Activated T-helper 1 cell treated with anti-CD3 and anti-CD28 coated beads, Interleukin-12 subunit alpha, Interleukin-12 subunit beta, Interleukin-2, Interleukin-4 antibody, amounts not matched to agents 30 ng/mL and 10 ng/mL and 1 ng/mL, durations not matched to agents 14 hours and 24 hours and 36 hours (primary cell): ENCODE data around the gene ZFAND2B. TPM values are rescaled to one million over a fixed set of nuclear protein-coding genes. Genes with fewer than 3 reads are reported as not detected.

Experiments
- DNase-seq: peaks from one replicate; pipeline ENCODE4 v3.0.0; 2021; ENCODE audit warnings: low spot score
- H3K27ac Mint-ChIP-seq: one replicate; pipeline ENCODE4 v1.8.0; 2021; ENCODE audit warnings: mild to moderate bottlenecking, mixed read lengths
- H3K27me3 Mint-ChIP-seq: one replicate; pipeline ENCODE4 v1.8.0; 2022; ENCODE audit warnings: mild to moderate bottlenecking, moderate library complexity, mixed read lengths; ENCODE audit not compliant: insufficient read depth
- H3K36me3 Mint-ChIP-seq: one replicate; pipeline ENCODE4 v1.8.0; 2021; ENCODE audit warnings: low read depth, mixed read lengths
- H3K4me1 Mint-ChIP-seq: one replicate; pipeline ENCODE4 v1.8.0; 2021; ENCODE audit warnings: low read depth, mixed read lengths
- H3K4me3 Mint-ChIP-seq: one replicate; pipeline ENCODE4 v1.8.0; 2021; ENCODE audit warnings: mild to moderate bottlenecking, moderate library complexity, mixed read lengths
- H3K9me3 Mint-ChIP-seq: one replicate; pipeline ENCODE4 v1.8.0; 2021; ENCODE audit warnings: mixed read lengths
- intact Hi-C: fragments of 100-400 bp; cut with micrococcal nuclease; formaldehyde crosslinking; loops from one replicate; pipeline ENCODE4 v1.15.1; 2024
- total RNA-seq: library from RNA; stranded (reverse); gene quantifications from 2 replicates; pipeline ENCODE4 v1.2.3, GENCODE V29; 2022

The ZFAND2B gene
- total RNA-seq, 1 donor from 2014 or later = 35.0 TPM

GRCh38 chr2:219225350-219225749, 18.8 kb downstream of the ZFAND2B start:
- intact Hi-C loops = no loop called here
- DNase-seq = no peak
- Mint-ChIP-seq H3K27ac (no peak overlapping the region), H3K9me3 (no peaks in the 10 kb centered on the region), H3K27me3 (no peaks in the 10 kb centered on the region), H3K4me1 (peaks cover 18% of the 10 kb centered on the region), H3K4me3 (no peak overlapping the region), H3K36me3 (peaks cover 46% of the 10 kb centered on the region)

DNA sequence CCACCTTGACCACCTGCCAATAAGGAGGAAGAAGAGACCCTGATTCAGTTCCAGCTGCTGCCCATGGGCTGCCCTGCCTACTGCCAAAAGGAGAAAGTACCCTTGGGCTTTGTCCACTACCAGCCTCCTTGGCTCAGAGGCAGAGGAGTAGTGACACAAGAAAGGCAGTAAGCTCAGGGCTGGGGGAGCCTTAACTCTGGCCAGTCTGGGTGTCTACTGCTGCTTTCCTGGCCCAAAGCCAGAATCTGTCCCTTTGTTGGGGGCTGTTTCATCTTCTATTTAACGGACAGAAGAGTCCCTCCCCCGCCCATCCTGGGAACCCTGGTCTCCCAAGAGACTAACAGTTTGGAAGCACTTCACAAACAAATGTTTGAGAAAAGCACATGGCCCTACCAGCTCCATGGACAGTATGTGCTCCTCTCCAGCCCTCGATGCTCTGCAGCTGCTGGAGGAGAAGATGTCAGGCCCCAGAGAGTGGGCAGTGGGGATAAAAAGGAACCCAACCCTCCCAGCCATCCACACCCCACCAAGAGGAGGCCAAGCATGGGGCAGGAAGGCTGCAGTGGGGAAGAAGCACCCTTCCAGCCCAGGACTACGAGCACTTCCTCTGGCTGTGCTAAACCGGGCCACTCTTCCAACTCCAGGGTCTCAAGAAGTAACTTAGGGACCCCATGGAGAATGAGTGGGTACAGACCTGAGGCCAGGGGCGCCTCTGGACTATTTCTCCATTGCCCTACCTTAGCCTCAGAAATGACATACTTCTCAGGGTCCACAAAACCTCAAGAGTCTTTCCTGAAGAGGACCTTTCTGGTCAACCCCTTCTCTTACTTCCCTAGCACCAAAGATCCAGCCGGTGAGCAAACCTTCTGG, 21.7 kb downstream of the ZFAND2B start:
- DNase-seq = no peak
- Mint-ChIP-seq H3K27ac (peak overlapping the region; percentile 68), H3K4me1 (peaks cover 37% of the 10 kb centered on the region), H3K27me3 (no peaks in the 10 kb centered on the region), H3K36me3 (peaks cover 42% of the 10 kb centered on the region), H3K4me3 (peak overlapping the region; percentile 89), H3K9me3 (no peaks in the 10 kb centered on the region)
- intact Hi-C loops = loop anchor here (2.0 kb wide), 1 partner anchor 569 kb away; the partner anchor contains the start of genes BCS1L and ZNF142

DNA sequence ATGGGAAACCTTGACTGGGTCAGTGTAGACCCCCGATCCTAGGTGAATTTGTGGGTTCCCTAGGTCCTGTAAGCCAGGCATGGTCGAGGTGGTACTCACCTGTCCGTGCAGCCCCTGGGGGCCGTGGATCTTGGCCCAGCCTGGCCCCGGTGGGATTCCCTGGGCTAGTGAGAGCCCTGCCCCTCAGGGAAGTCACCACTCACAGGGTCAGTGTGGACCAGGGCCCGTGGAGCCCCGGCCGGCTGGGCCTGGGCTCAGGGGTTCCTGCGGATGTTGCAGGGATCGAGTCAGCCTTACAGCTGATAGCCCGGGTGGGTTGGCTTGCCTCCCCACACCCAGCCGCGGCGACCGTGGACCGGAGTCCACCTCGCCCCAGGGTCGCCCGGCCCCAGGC, 22.3 kb downstream of the ZFAND2B start:
- Mint-ChIP-seq H3K27me3 (no peaks in the 10 kb centered on the region), H3K4me3 (peak overlapping the region; percentile 89), H3K9me3 (no peaks in the 10 kb centered on the region), H3K4me1 (peaks cover 42% of the 10 kb centered on the region), H3K27ac (peak overlapping the region; percentile 68), H3K36me3 (peaks cover 42% of the 10 kb centered on the region)
- intact Hi-C loops = loop anchor here (1.0 to 2.0 kb wide), 11 partner anchors 11 to 570 kb away; partner anchors contain the start of genes ABCB6, BCS1L, DNAJB2 and GLB1L
- DNase-seq = no peak

- DNase-seq = peak; percentile 98
- H3K4me3 Mint-ChIP-seq = peak within 1 kb of the TSS; percentile 97
- no peaks in the 10 kb centered on the region for H3K9me3 Mint-ChIP-seq
- intact Hi-C loops = loop anchor here (1.0 to 2.0 kb wide), 11 partner anchors 11 to 571 kb away; partner anchors contain the start of genes ABCB6, BCS1L, DNAJB2 and GLB1L
- H3K4me1 Mint-ChIP-seq = peaks cover 47% of the 10 kb centered on the region
- H3K36me3 Mint-ChIP-seq = peaks cover 42% of the 10 kb centered on the region
- H3K27me3 Mint-ChIP-seq = no peaks in the 10 kb centered on the region
- peak within 1 kb of the TSS; percentile 99 for H3K27ac Mint-ChIP-seq
Measured at GRCh38 chr2:219229305-219230058, 22.9 kb downstream of the ZFAND2B start, which contains the start of the genes ANKZF1 and ATG9A. ANKZF1 (plus strand) TSS chr2:219229806; CDS start chr2:219230258, 452 bp downstream. ATG9A (minus strand) TSS chr2:219229636; CDS start chr2:219228024, 1,612 bp downstream.

GRCh38 chr2:219230059-219230540, 23.5 kb downstream of the ZFAND2B start:
- DNase-seq = peak; percentile 46
- Mint-ChIP-seq H3K36me3 (peaks cover 40% of the 10 kb centered on the region), H3K9me3 (no peaks in the 10 kb centered on the region), H3K27ac (peak overlapping the region; percentile 99), H3K27me3 (no peaks in the 10 kb centered on the region), H3K4me1 (peaks cover 51% of the 10 kb centered on the region), H3K4me3 (peak overlapping the region; percentile 97)
- intact Hi-C loops = no loop called here

- no peaks in the 10 kb centered on the region for H3K9me3 Mint-ChIP-seq
- no peak overlapping the region for H3K27ac Mint-ChIP-seq
- no peak for DNase-seq
- peaks cover 39% of the 10 kb centered on the region for H3K4me1 Mint-ChIP-seq
- H3K27me3 Mint-ChIP-seq = no peaks in the 10 kb centered on the region
- intact Hi-C loops = no loop called here
- H3K4me3 Mint-ChIP-seq = no peak overlapping the region
- peaks cover 52% of the 10 kb centered on the region for H3K36me3 Mint-ChIP-seq
Measured at GRCh38 chr2:219234331-219234730, 27.7 kb downstream of the ZFAND2B start.

- no peaks in the 10 kb centered on the region for H3K9me3 Mint-ChIP-seq
- no peak for DNase-seq
- H3K4me1 Mint-ChIP-seq = peaks cover 37% of the 10 kb centered on the region
- peaks cover 6% of the 10 kb centered on the region for H3K36me3 Mint-ChIP-seq
- intact Hi-C loops = loop anchor here (10.0 kb wide), 1 partner anchor 529 kb away; the partner anchor contains the start of gene TTLL4
- peak overlapping the region; percentile 50 for H3K4me3 Mint-ChIP-seq
- H3K27me3 Mint-ChIP-seq = no peaks in the 10 kb centered on the region
- H3K27ac Mint-ChIP-seq = peak overlapping the region; percentile 52
Measured at GRCh38 chr2:219243291-219243761, 36.7 kb downstream of the ZFAND2B start.

DNA sequence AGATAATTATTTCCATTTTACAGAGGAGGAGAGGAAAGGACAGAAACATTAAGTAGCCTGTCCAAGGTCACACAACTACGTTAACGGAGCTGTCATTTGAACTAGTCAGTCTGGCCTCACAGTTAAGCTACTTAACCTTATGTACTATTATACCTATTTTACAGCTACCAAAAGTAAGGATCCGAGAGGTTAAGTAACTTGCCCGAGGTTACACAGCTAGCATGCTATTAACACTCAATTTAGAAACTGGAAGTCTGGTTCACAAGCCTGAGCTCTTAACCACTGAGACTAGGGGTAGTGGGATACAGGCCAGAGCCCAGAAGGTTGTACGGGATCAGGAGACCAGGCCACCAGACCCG, 38.2 kb downstream of the ZFAND2B start:
- H3K36me3 Mint-ChIP-seq = peaks cover 16% of the 10 kb centered on the region
- H3K9me3 Mint-ChIP-seq = no peaks in the 10 kb centered on the region
- intact Hi-C loops = loop anchor here (1.0 to 10.0 kb wide), 9 partner anchors 9 to 530 kb away; partner anchors contain the start of genes ANKZF1, ATG9A, DNAJB2 and NHEJ1
- peak overlapping the region; percentile 99 for H3K27ac Mint-ChIP-seq
- peaks cover 51% of the 10 kb centered on the region for H3K4me1 Mint-ChIP-seq
- H3K4me3 Mint-ChIP-seq = peak overlapping the region; percentile 99
- DNase-seq = no peak
- no peaks in the 10 kb centered on the region for H3K27me3 Mint-ChIP-seq

- Mint-ChIP-seq H3K27me3 (no peaks in the 10 kb centered on the region), H3K4me3 (peak within 1 kb of the TSS; percentile 99), H3K4me1 (peaks cover 57% of the 10 kb centered on the region), H3K9me3 (no peaks in the 10 kb centered on the region), H3K36me3 (peaks cover 21% of the 10 kb centered on the region), H3K27ac (peak within 1 kb of the TSS; percentile 99)
- intact Hi-C loops = loop anchor here (1.0 to 10.0 kb wide), 9 partner anchors 8 to 531 kb away; partner anchors contain the start of genes ANKZF1, ATG9A, DNAJB2 and NHEJ1
- peak; percentile 89 for DNase-seq
Measured at GRCh38 chr2:219245148-219245898, 38.7 kb downstream of the ZFAND2B start, which contains the start of the genes GLB1L and STK16. GLB1L (minus strand) TSS chr2:219245444; CDS start chr2:219243573, 1,871 bp downstream. STK16 (plus strand) TSS chr2:219245479; CDS start chr2:219246000, 521 bp downstream.

- intact Hi-C loops = loop anchor here (1.0 to 10.0 kb wide), 9 partner anchors 7 to 531 kb away; partner anchors contain the start of genes ANKZF1, ATG9A, DNAJB2 and NHEJ1
- Mint-ChIP-seq H3K4me1 (peaks cover 62% of the 10 kb centered on the region), H3K4me3 (peak overlapping the region; percentile 99), H3K9me3 (no peaks in the 10 kb centered on the region), H3K27ac (peak overlapping the region; percentile 99), H3K36me3 (peaks cover 26% of the 10 kb centered on the region), H3K27me3 (no peaks in the 10 kb centered on the region)
- no peak for DNase-seq
Measured at GRCh38 chr2:219245899-219246230, 39.3 kb downstream of the ZFAND2B start.

DNA sequence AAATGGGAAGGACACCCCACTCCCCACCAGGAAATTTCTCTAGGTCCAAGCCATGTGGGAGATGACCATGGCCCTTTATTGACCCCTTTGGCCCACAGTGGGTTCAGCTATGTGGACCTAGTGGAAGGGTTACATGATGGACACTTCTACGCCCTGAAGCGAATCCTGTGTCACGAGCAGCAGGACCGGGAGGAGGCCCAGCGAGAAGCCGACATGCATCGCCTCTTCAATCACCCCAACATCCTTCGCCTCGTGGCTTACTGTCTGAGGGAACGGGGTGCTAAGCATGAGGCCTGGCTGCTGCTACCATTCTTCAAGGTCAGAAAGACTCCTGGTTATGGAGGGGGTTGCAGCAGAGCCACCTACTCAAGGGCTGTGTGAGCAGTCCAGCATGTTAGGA, 40.0 kb downstream of the ZFAND2B start:
- no peaks in the 10 kb centered on the region for H3K9me3 Mint-ChIP-seq
- H3K4me1 Mint-ChIP-seq = peaks cover 69% of the 10 kb centered on the region
- DNase-seq = no peak
- H3K36me3 Mint-ChIP-seq = peaks cover 28% of the 10 kb centered on the region
- H3K27ac Mint-ChIP-seq = peak overlapping the region; percentile 99
- intact Hi-C loops = loop anchor here (10.0 kb wide), 1 partner anchor 532 kb away; the partner anchor contains the start of gene TTLL4
- peak overlapping the region; percentile 99 for H3K4me3 Mint-ChIP-seq
- H3K27me3 Mint-ChIP-seq = no peaks in the 10 kb centered on the region
